Head of caudate nucleus (tissue), 42 donors: ENCODE measurements around the gene GDPD4.
"Not testable (repeated sequence)": the region's sequence is repeated elsewhere in the genome, so short reads cannot be mapped to it uniquely, and the experiment has no call there.

ENCODE experiments used
- DNase-seq, 42 donors: peaks; one replicate each; pipeline versions ENCODE4 v3.0.0 to v3.0.0-alpha.2; 2020 to 2021; ENCODE audit warnings: mixed read lengths in 7 of 42
- intact Hi-C: fragments of 100-400 bp; cut with DNase I; formaldehyde crosslinking; loops from one replicate; pipeline ENCODE4 v1.15.0; 2022

Gene GDPD4

GRCh38 chr11:77302752-77303151 is 1.3 kb upstream of the GDPD4 start:
- intact Hi-C loops, result no loop called here
- DNase-seq, result no peak

GRCh38 chr11:77300695-77301094 is 791 bp downstream of the GDPD4 start:
- intact Hi-C loops, result no loop called here
- no peak for DNase-seq

- intact Hi-C loops, result not testable (repeated sequence)
These were observed 1.5 kb downstream of the GDPD4 start for GRCh38 chr11:77300028-77300427.

GRCh38 chr11:77299528-77299993 is 1.9 kb downstream of the GDPD4 start:
- intact Hi-C loops, result no loop called here
- DNase-seq, result no peak

More at GRCh38 chr11:77300028-77300427, 1.5 kb downstream of the GDPD4 start:
- DNase-seq, result peak in 40 of 42 donors; percentile 11 to 81 (median 50)

GRCh38 chr11:77294040-77294439 is 7.4 kb downstream of the GDPD4 start:
- no peak for DNase-seq
- intact Hi-C loops, result no loop called here

- no peak for DNase-seq
- intact Hi-C loops, result no loop called here
These were observed 11.7 kb downstream of the GDPD4 start for GRCh38 chr11:77289737-77290136.

- no peak for DNase-seq
- intact Hi-C loops, result no loop called here
These were observed 13.7 kb downstream of the GDPD4 start for GRCh38 chr11:77287615-77288273.

GRCh38 chr11:77287136-77287535 is 14.3 kb downstream of the GDPD4 start:
- intact Hi-C loops, result no loop called here
- DNase-seq, result no peak

GRCh38 chr11:77284476-77285468 is 16.7 kb downstream of the GDPD4 start:
- intact Hi-C loops, result no loop called here
- DNase-seq, result no peak

- intact Hi-C loops, result no loop called here
- no peak for DNase-seq
These were observed 18.4 kb downstream of the GDPD4 start for GRCh38 chr11:77283101-77283500.

- no peak for DNase-seq
- intact Hi-C loops, result no loop called here
These were observed 22.6 kb downstream of the GDPD4 start for GRCh38 chr11:77278595-77279506.

- intact Hi-C loops, result no loop called here
- DNase-seq, result no peak
These were observed 25.2 kb downstream of the GDPD4 start for GRCh38 chr11:77276271-77276670.

GRCh38 chr11:77270921-77271320 is 30.6 kb downstream of the GDPD4 start:
- no peak for DNase-seq
- intact Hi-C loops, result no loop called here

GRCh38 chr11:77269484-77270123 is 31.9 kb downstream of the GDPD4 start:
- intact Hi-C loops, result no loop called here
- DNase-seq, result no peak

- DNase-seq, result no peak
- intact Hi-C loops, result no loop called here
These were observed 33.5 kb downstream of the GDPD4 start for GRCh38 chr11:77267962-77268361.

GRCh38 chr11:77266766-77267165 is 34.7 kb downstream of the GDPD4 start:
- no peak for DNase-seq
- intact Hi-C loops, result no loop called here

- intact Hi-C loops, result no loop called here
These were observed 38.7 kb downstream of the GDPD4 start for GRCh38 chr11:77262803-77263202.

GRCh38 chr11:77259641-77260040 is 41.8 kb downstream of the GDPD4 start:
- no peak for DNase-seq
- intact Hi-C loops, result no loop called here

More at GRCh38 chr11:77262803-77263202, 38.7 kb downstream of the GDPD4 start:
- DNase-seq, result no peak

GRCh38 chr11:77253690-77254089 is 47.8 kb downstream of the GDPD4 start:
- no peak for DNase-seq
- intact Hi-C loops, result no loop called here
